H1 (cell line): ENCODE results near the gene MRPL45. TPM values are rescaled to one million over a fixed set of nuclear protein-coding genes. Genes with fewer than 3 reads are reported as not detected.

ENCODE experiments used
- CTCF ChIA-PET: fragments of 300-600 bp; sonication (Branson Sonifier 250); formaldehyde crosslinking; loops from one replicate; lab custom pipeline; 2021; ENCODE audit not compliant: partially characterized antibody; lab: Charles Lee
- POLR2A ChIA-PET: fragments of 300-600 bp; sonication (Branson Sonifier 250); formaldehyde crosslinking; loops from one replicate; lab custom pipeline; 2021; ENCODE audit warnings: inconsistent platforms; ENCODE audit not compliant: partially characterized antibody; lab: Charles Lee
- DNase-seq, 2 experiments: peaks; one replicate each; pipeline versions ENCODE4 v3.0.0 to v3.0.0-alpha.2; 2010 to 2022; ENCODE audit warnings: low spot score in 2 of 2, low read depth in 1 of 2, mixed read lengths in 1 of 2
- FAIRE-seq: peaks from 2 replicates; lab custom pipeline; 2011; peaks lifted over from hg19 to GRCh38; lab: Jason Lieb, UNC
- H2AFZ ChIP-seq: 2 replicates; pipeline ENCODE4 v1.8.1; 2012; ENCODE audit warnings: low read length, inconsistent platforms
- H2AK5ac ChIP-seq: 2 replicates; pipeline ENCODE4 v1.6.1; 2013; ENCODE audit warnings: low read depth, low read length
- H2BK120ac ChIP-seq: replicated peaks from 2 replicates; pipeline ENCODE3; 2013; ENCODE audit warnings: low read depth, low read length, inconsistent platforms
- H2BK12ac ChIP-seq: 2 replicates; pipeline ENCODE4 v1.6.1; 2013; ENCODE audit warnings: low read depth, low read length
- H2BK15ac ChIP-seq: 2 replicates; pipeline ENCODE4 v1.6.1; 2013; ENCODE audit warnings: low read length
- H2BK20ac ChIP-seq: 2 replicates; pipeline ENCODE4 v1.6.1; 2013; ENCODE audit warnings: low read length
- H2BK5ac ChIP-seq: 2 replicates; pipeline ENCODE4 v1.6.1; 2013; ENCODE audit warnings: low read depth, low read length
- H3K14ac ChIP-seq: 2 replicates; pipeline ENCODE4 v1.6.1; 2013; ENCODE audit warnings: inconsistent platforms; ENCODE audit not compliant: insufficient read length
- H3K18ac ChIP-seq: 2 replicates; pipeline ENCODE4 v1.6.1; 2013; ENCODE audit warnings: low read length; ENCODE audit errors: extremely low read depth
- H3K23ac ChIP-seq: 2 replicates; pipeline ENCODE4 v1.6.1; 2013; ENCODE audit warnings: inconsistent platforms; ENCODE audit not compliant: insufficient read length
- H3K23me2 ChIP-seq: 2 replicates; pipeline ENCODE4 v1.6.1; 2013; ENCODE audit warnings: low read depth, low read length
- H3K27ac ChIP-seq: 2 replicates; pipeline ENCODE4 v1.6.1; 2011; ENCODE audit warnings: low read depth, low read length, inconsistent platforms
- H3K27me3 ChIP-seq, 4 experiments: replicated peaks in 1 of 4; 1 replicate in 1 of 4; 2 replicates in 3 of 4; pipeline versions ENCODE4 v1.6.1 to v1.8.1; 2011 to 2013; ENCODE audit warnings: low read length in 3 of 4, mild to moderate bottlenecking in 3 of 4, inconsistent platforms in 2 of 4, mixed read lengths in 2 of 4, moderate library complexity in 1 of 4; ENCODE audit not compliant: control insufficient read depth in 3 of 4, insufficient read depth in 3 of 4; ENCODE audit errors: extremely low read depth in 1 of 4
- H3K36me3 ChIP-seq, 4 experiments: 2 replicates each; pipeline versions ENCODE4 v1.6.1 to v1.8.1; 2011 to 2013; ENCODE audit warnings: mild to moderate bottlenecking in 4 of 4, low read length in 3 of 4, moderate library complexity in 2 of 4, control low read depth in 1 of 4, inconsistent platforms in 1 of 4; ENCODE audit not compliant: insufficient read depth in 4 of 4, control insufficient read depth in 2 of 4
- H3K4ac ChIP-seq: replicated peaks from 2 replicates; pipeline ENCODE3; 2013; ENCODE audit warnings: low read length, low read depth, mixed read lengths, inconsistent platforms; ENCODE audit not compliant: insufficient read length
- H3K4me1 ChIP-seq, 4 experiments: replicated peaks in 1 of 4; 1 replicate in 1 of 4; 2 replicates in 3 of 4; pipeline versions ENCODE4 v1.6.1 to v1.8.1; 2011 to 2013; ENCODE audit warnings: low read length in 3 of 4, inconsistent platforms in 2 of 4, mixed read lengths in 1 of 4; ENCODE audit not compliant: insufficient read depth in 4 of 4, control insufficient read depth in 3 of 4
- H3K4me2 ChIP-seq, 2 experiments: 2 replicates each; pipeline versions ENCODE4 v1.6.1 to v1.8.1; 2011 to 2013; ENCODE audit warnings: low read depth in 2 of 2, low read length in 2 of 2, control low read depth in 1 of 2, inconsistent platforms in 1 of 2, mild to moderate bottlenecking in 1 of 2; ENCODE audit not compliant: insufficient read depth in 1 of 2
- H3K4me3 ChIP-seq, 4 experiments: fragments of 200-600, 300-600 bp in 1 of 4; sonication (generic), shearing (Covaris generic), sonication (Bioruptor Twin) in 1 of 4; 2 replicates each; pipeline versions ENCODE4 v1.5.1 to v1.8.1; 2011 to 2016; ENCODE audit warnings: low read length in 4 of 4, low read depth in 3 of 4, control low read depth in 2 of 4, inconsistent platforms in 2 of 4, mild to moderate bottlenecking in 2 of 4, mixed read lengths in 1 of 4, moderate library complexity in 1 of 4; ENCODE audit not compliant: insufficient read depth in 2 of 4; ENCODE audit errors: extremely low read depth in 1 of 4
- H3K56ac ChIP-seq: replicated peaks from 2 replicates; pipeline ENCODE3; 2013; ENCODE audit warnings: low read depth, mild to moderate bottlenecking, mixed read lengths, low read length, inconsistent platforms; ENCODE audit not compliant: insufficient read length
- H3K79me1 ChIP-seq: 2 replicates; pipeline ENCODE4 v1.6.1; 2013; ENCODE audit warnings: low read depth, low read length, control low read depth
- H3K79me2 ChIP-seq, 2 experiments: 2 replicates each; pipeline versions ENCODE4 v1.6.1 to v1.8.1; 2012 to 2013; ENCODE audit warnings: low read length in 2 of 2, mild to moderate bottlenecking in 2 of 2, inconsistent platforms in 1 of 2; ENCODE audit not compliant: insufficient read depth in 2 of 2, control insufficient read depth in 1 of 2
- H3K9ac ChIP-seq, 4 experiments: replicated peaks in 1 of 4; 1 replicate in 1 of 4; 2 replicates in 3 of 4; pipeline versions ENCODE4 v1.6.1 to v1.8.1; 2011 to 2013; ENCODE audit warnings: low read depth in 3 of 4, low read length in 3 of 4, control low read depth in 2 of 4, mild to moderate bottlenecking in 2 of 4, moderate library complexity in 2 of 4, inconsistent platforms in 1 of 4; ENCODE audit errors: extremely low read depth in 1 of 4
- H3K9me3 ChIP-seq, 2 experiments: 2 replicates each; pipeline versions ENCODE4 v1.6.1 to v1.8.1; 2012 to 2013; ENCODE audit warnings: mild to moderate bottlenecking in 2 of 2, moderate library complexity in 2 of 2, control low read depth in 1 of 2, inconsistent platforms in 1 of 2, low read depth in 1 of 2, low read length in 1 of 2, mixed read lengths in 1 of 2; ENCODE audit not compliant: insufficient read depth in 2 of 2
- H4K20me1 ChIP-seq, 2 experiments: replicated peaks in 1 of 2; 2 replicates each; pipeline versions ENCODE3 to v1.8.1; 2011 to 2013; ENCODE audit warnings: inconsistent platforms in 2 of 2, low read length in 2 of 2, mild to moderate bottlenecking in 1 of 2; ENCODE audit not compliant: insufficient read depth in 2 of 2, control insufficient read depth in 1 of 2
- H4K5ac ChIP-seq: 2 replicates; pipeline ENCODE4 v1.6.1; 2013; ENCODE audit warnings: low read length, low read depth, mixed read lengths, inconsistent platforms; ENCODE audit not compliant: insufficient read length
- H4K8ac ChIP-seq: 2 replicates; pipeline ENCODE4 v1.8.0; 2013; ENCODE audit warnings: mild to moderate bottlenecking, moderate library complexity, low read length, inconsistent platforms; ENCODE audit not compliant: insufficient read depth; ENCODE audit errors: extremely low read depth
- H4K91ac ChIP-seq: replicated peaks from 2 replicates; pipeline ENCODE3; 2013; ENCODE audit warnings: low read length, mixed read lengths, inconsistent platforms; ENCODE audit not compliant: insufficient read length
- ASH2L ChIP-seq: fragments of 200-600, 300-600 bp; sonication (generic); IDR thresholded peaks from one replicate; pipeline ENCODE4 v1.7.1; 2017; ENCODE audit warnings: low read length
- ATF3 ChIP-seq: IDR thresholded peaks from 2 replicates; pipeline ENCODE4 v1.6.1; 2011; ENCODE audit warnings: low read depth, mild to moderate bottlenecking, low read length; ENCODE audit not compliant: insufficient read depth
- CBX5 ChIP-seq: fragments of 300-800, 300-1000 bp; sonication (generic); IDR thresholded peaks from 2 replicates; pipeline ENCODE4 v1.7.1; 2016; ENCODE audit warnings: antibody characterized with exemption, low read length, low read depth
- CREB1 ChIP-seq: IDR thresholded peaks from 2 replicates; pipeline ENCODE4 v1.6.1; 2012; ENCODE audit warnings: inconsistent platforms
- E2F6 ChIP-seq: IDR thresholded peaks from 2 replicates; pipeline ENCODE4 v1.6.1; 2012; ENCODE audit warnings: inconsistent platforms
- FOSL1 ChIP-seq: IDR thresholded peaks from 2 replicates; pipeline ENCODE4 v1.6.1; 2011; ENCODE audit warnings: mild to moderate bottlenecking, low read depth, low read length, moderate library complexity; ENCODE audit not compliant: insufficient read depth
- RNF2 ChIP-seq: fragments of 200-900, 300-1000 bp; sonication (generic); IDR thresholded peaks from 2 replicates; pipeline ENCODE4 v1.7.1; 2016; ENCODE audit warnings: borderline replicate concordance, low read depth, mild to moderate bottlenecking, antibody characterized with exemption, low read length; ENCODE audit not compliant: poor library complexity, severe bottlenecking; ENCODE audit errors: missing control alignments
- SIN3A ChIP-seq, 2 experiments: IDR thresholded peaks in 1 of 2; conservative IDR thresholded peaks in 1 of 2; 2 replicates each; pipeline ENCODE4 v1.6.1; 2011 to 2012; ENCODE audit warnings: low read length in 2 of 2, improper control_type of control experiment in 1 of 2, low read depth in 1 of 2, mild to moderate bottlenecking in 1 of 2
- SP2 ChIP-seq: IDR thresholded peaks from 2 replicates; pipeline ENCODE4 v1.6.1; 2012; ENCODE audit warnings: mild to moderate bottlenecking, low read length, inconsistent platforms
- TCF12 ChIP-seq: IDR thresholded peaks from 2 replicates; pipeline ENCODE4 v1.6.1; 2011; ENCODE audit warnings: low read depth, mild to moderate bottlenecking, low read length
- YY1 ChIP-seq: IDR thresholded peaks from 2 replicates; pipeline ENCODE4 v1.6.1; 2011; ENCODE audit warnings: low read depth, mild to moderate bottlenecking, low read length
- WGBS, 2 experiments: shearing (Covaris generic) in 1 of 2; methylation state at CpG; one replicate each; pipeline versions ENCODE4 v1.1.6 to v1.1.7; 2013 to 2015; ENCODE audit warnings: low lambda C conversion rate in 2 of 2, mixed read lengths in 2 of 2, inconsistent platforms in 1 of 2, low coverage in 1 of 2, missing lambda C conversion rate in 1 of 2; ENCODE audit not compliant: insufficient replicate concordance in 2 of 2, insufficient coverage in 1 of 2, insufficient read length in 1 of 2; ENCODE audit errors: extremely low coverage in 1 of 2, missing lambda C conversion rate in 1 of 2; 5-methylcytosine and 5-hydroxymethylcytosine counted together
- polyA plus RNA-seq, 7 experiments: library from polyadenylated mRNA; depleted of rRNA in 3 of 7; stranded (reverse) in 5 of 7; unstranded in 2 of 7; fragments of >200 nt in 5 of 7; fragments of 200-250 nt in 2 of 7; gene quantifications; 1 replicate in 5 of 7; 2 replicates in 1 of 7; 4 replicates in 1 of 7; pipeline versions ENCODE4 v1.2.1 to v1.2.3, GENCODE V29; 2011 to 2013; ENCODE audit warnings: missing spikeins in 2 of 7, mixed read lengths in 2 of 7
- total RNA-seq: library from RNA; stranded (reverse); fragmentation: NEBNext Ultra II Directional; extraction: Animal tissue kit (Norgen Biotek cat#: 25700); gene quantifications from 2 replicates; pipeline ENCODE4 v1.2.1, GENCODE V29; 2021

MRPL45 gene
- total and polyA plus RNA-seq, 2 of the 8 experiments (the other 6 are each of a cell fraction or from before 2014, with no cell fraction given), result 65.6 to 71.7 TPM

GRCh38 chr17:38369124-38369886 lies 72.3 kb downstream of the MRPL45 start:
- H3K4me1 ChIP-seq, result no peaks in the 10 kb centered on the region
- no peak overlapping the region for H2AK5ac ChIP-seq
- no peak overlapping the region for H2BK5ac ChIP-seq
- ChIA-PET CTCF (interaction anchor here (0.8 to 7.0 kb wide), 4 partner anchors 9 to 80 kb away, joined by 3 to 27 read pairs (median 4); no protein-coding TSS in a partner anchor), POLR2A (interaction anchor here (1.7 kb wide), 1 partner anchor 16 kb away, joined by 4 read pairs; no protein-coding TSS in a partner anchor)
- no peak overlapping the region for H3K23ac ChIP-seq
- H4K91ac ChIP-seq, result no peak overlapping the region
- no peak overlapping the region for H3K27ac ChIP-seq
- H3K79me1 ChIP-seq, result no peaks in the 10 kb centered on the region; the same call in 1 of the 2 replicates
- H2BK12ac ChIP-seq, result no peak overlapping the region
- no peak overlapping the region for H3K4ac ChIP-seq
- DNase-seq (no peak), FAIRE-seq (no peak)
- WGBS, 2 experiments, result 93% methylated on average over 6 of the region's 8 CpGs; no CpG with 5 or more reads in 1 of the 2 experiments
- no peak overlapping the region for H2BK20ac ChIP-seq
- H3K9me3 ChIP-seq, result no peaks in the 10 kb centered on the region
- H3K4me3 ChIP-seq, result no peak overlapping the region
- H3K79me2 ChIP-seq, result no peaks in the 10 kb centered on the region
- no peaks in the 10 kb centered on the region for H3K27me3 ChIP-seq
- no peak overlapping the region for H3K4me2 ChIP-seq
- no peak overlapping the region for H3K14ac ChIP-seq
- H3K18ac ChIP-seq, result no peak overlapping the region
- peaks cover 6 to 30% (median 14%) of the 10 kb centered on the region in 4 experiments; a peak in 7 of 8 replicates for H3K36me3 ChIP-seq
- no peak overlapping the region for H2AFZ ChIP-seq
- no peak overlapping the region for H3K9ac ChIP-seq
- H4K5ac ChIP-seq, result no peak overlapping the region
- no peak overlapping the region for H2BK15ac ChIP-seq
- H3K23me2 ChIP-seq, result no peaks in the 10 kb centered on the region
- no peak overlapping the region for H3K56ac ChIP-seq
- no peak overlapping the region for H2BK120ac ChIP-seq
- peaks cover 0 to 1% of the 10 kb centered on the region in 2 experiments for H4K20me1 ChIP-seq
- no peak overlapping the region for H4K8ac ChIP-seq
- no peak for TF ChIP-seq RNF2
- TF ChIP-seq ATF3, result no peak
- TF ChIP-seq CREB1, result no peak
- no peak for TF ChIP-seq CBX5
- no peak for TF ChIP-seq FOSL1
- no peak for TF ChIP-seq SIN3A (conservative IDR thresholded peaks at IDR 0.05 in 1 of 2, IDR thresholded peaks at IDR 0.05 in 1 of 2; ENCODE audit: low read depth in 1 of 2, low read length in 2 of 2)
- TF ChIP-seq YY1, result no peak
- no peak for TF ChIP-seq E2F6
- no peak for TF ChIP-seq ASH2L
- TF ChIP-seq TCF12, result no peak
- TF ChIP-seq SP2, result no peak
